Measurements from ENCODE around the gene TMED8.

TMED8 gene

GRCh38 chr14:77426396-77426795 lies 49.5 kb upstream of the TMED8 start (continued):
- TF ChIP-seq ZNF398 (tag by site-specific recombination; IDR thresholded peaks at IDR 0.05), result no peak
- no peak for TF ChIP-seq ZNF354C (tag by site-specific recombination; IDR thresholded peaks at IDR 0.05; ENCODE audit: borderline replicate concordance, low read depth)
- no peak for TF ChIP-seq ZNF404 (tag by site-specific recombination; IDR thresholded peaks at IDR 0.05)
- no peak for TF ChIP-seq RBAK (tag by site-specific recombination; IDR thresholded peaks at IDR 0.05)
- TF ChIP-seq GLIS2 (tag by site-specific recombination; IDR thresholded peaks at IDR 0.05), result no peak

- H3K4me3 ChIP-seq (ENCODE audit: low read depth, low read length), result no peak overlapping the region
- ChIA-PET POLR2A (no interaction called here), CTCF (interaction anchor here (0.6 kb wide), 1 partner anchor 124 kb away, joined by 3 read pairs; no protein-coding TSS in a partner anchor)
These were observed 48.0 kb upstream of the TMED8 start for GRCh38 chr14:77424862-77425261.

GRCh38 chr14:77423423-77423822 lies 46.5 kb upstream of the TMED8 start, which contains the start of gene NOXRED1:
TSS of gene NOXRED1 (minus strand) at chr14:77423523. CDS start at chr14:77422889, 634 bp downstream.
- Histone ChIP-seq H3K4me1 (ENCODE audit: control insufficient read depth, insufficient read depth, low read length) (no peaks in the 10 kb centered on the region), H3K36me3 (ENCODE audit: control insufficient read depth in 2 of 2, insufficient read depth in 1 of 2, low read length in 2 of 2) (peaks cover 0 to 65% of the 10 kb centered on the region in 2 experiments; a peak in 1 of 3 replicates), H3K27ac (ENCODE audit: extremely low read depth, low read depth, low read length) (no peak within 1 kb of the TSS), H3K4me3 (ENCODE audit: low read depth, low read length) (no peak within 1 kb of the TSS), H3K9me3 (ENCODE audit: control insufficient read depth, insufficient read depth, low read depth, low read length) (no peaks in the 10 kb centered on the region)
- POLR2A ChIA-PET, result no interaction called here
- CTCF ChIA-PET, result no interaction called here
- TF ChIP-seq ZSCAN16 (tag by site-specific recombination; IDR thresholded peaks at IDR 0.05), result no peak
- TF ChIP-seq ZNF175 (tag by site-specific recombination; IDR thresholded peaks at IDR 0.05), result no peak
- TF ChIP-seq PBX3 (CRISPR knock-in tag; IDR thresholded peaks at IDR 0.05), result no peak
- no peak for TF ChIP-seq HOXD13 (CRISPR knock-in tag; IDR thresholded peaks at IDR 0.05; ENCODE audit: borderline replicate concordance)
- TF ChIP-seq ZNF843 (tag by site-specific recombination; IDR thresholded peaks at IDR 0.05), result no peak
- no peak for TF ChIP-seq HIC1 (tag by site-specific recombination; IDR thresholded peaks at IDR 0.05)
- TF ChIP-seq ZSCAN4 (tag by site-specific recombination; IDR thresholded peaks at IDR 0.05), result no peak
- TF ChIP-seq ZNF114 (tag by site-specific recombination; IDR thresholded peaks at IDR 0.05), result no peak

More at GRCh38 chr14:77424862-77425261, 48.0 kb upstream of the TMED8 start:
- Histone ChIP-seq H3K27ac (ENCODE audit: extremely low read depth, low read depth, low read length) (no peak overlapping the region), H3K9me3 (ENCODE audit: control insufficient read depth, insufficient read depth, low read depth, low read length) (no peaks in the 10 kb centered on the region), H3K4me1 (ENCODE audit: control insufficient read depth, insufficient read depth, low read length) (no peaks in the 10 kb centered on the region), H3K36me3 (ENCODE audit: control insufficient read depth in 2 of 2, insufficient read depth in 1 of 2, low read length in 2 of 2) (peaks cover 4 to 80% of the 10 kb centered on the region in 2 experiments; a peak in 1 of 3 replicates)
- TF ChIP-seq ZNF433 (tag by site-specific recombination; IDR thresholded peaks at IDR 0.05; ENCODE audit: low read depth), result no peak
- TF ChIP-seq ZNF473 (tag by site-specific recombination; IDR thresholded peaks at IDR 0.05), result no peak
- no peak for TF ChIP-seq PRDM10 (tag by site-specific recombination; IDR thresholded peaks at IDR 0.05)
- TF ChIP-seq ZSCAN18 (tag by site-specific recombination; IDR thresholded peaks at IDR 0.05), result no peak
- no peak for TF ChIP-seq YY2 (tag by site-specific recombination; IDR thresholded peaks at IDR 0.05)
- no peak for TF ChIP-seq ZNF184 (tag by site-specific recombination; IDR thresholded peaks at IDR 0.05)
- no peak for TF ChIP-seq ZNF335 (tag by site-specific recombination; conservative IDR thresholded peaks at IDR 0.05)
